ENCODE data around the gene APMAP.

The APMAP gene

DNA sequence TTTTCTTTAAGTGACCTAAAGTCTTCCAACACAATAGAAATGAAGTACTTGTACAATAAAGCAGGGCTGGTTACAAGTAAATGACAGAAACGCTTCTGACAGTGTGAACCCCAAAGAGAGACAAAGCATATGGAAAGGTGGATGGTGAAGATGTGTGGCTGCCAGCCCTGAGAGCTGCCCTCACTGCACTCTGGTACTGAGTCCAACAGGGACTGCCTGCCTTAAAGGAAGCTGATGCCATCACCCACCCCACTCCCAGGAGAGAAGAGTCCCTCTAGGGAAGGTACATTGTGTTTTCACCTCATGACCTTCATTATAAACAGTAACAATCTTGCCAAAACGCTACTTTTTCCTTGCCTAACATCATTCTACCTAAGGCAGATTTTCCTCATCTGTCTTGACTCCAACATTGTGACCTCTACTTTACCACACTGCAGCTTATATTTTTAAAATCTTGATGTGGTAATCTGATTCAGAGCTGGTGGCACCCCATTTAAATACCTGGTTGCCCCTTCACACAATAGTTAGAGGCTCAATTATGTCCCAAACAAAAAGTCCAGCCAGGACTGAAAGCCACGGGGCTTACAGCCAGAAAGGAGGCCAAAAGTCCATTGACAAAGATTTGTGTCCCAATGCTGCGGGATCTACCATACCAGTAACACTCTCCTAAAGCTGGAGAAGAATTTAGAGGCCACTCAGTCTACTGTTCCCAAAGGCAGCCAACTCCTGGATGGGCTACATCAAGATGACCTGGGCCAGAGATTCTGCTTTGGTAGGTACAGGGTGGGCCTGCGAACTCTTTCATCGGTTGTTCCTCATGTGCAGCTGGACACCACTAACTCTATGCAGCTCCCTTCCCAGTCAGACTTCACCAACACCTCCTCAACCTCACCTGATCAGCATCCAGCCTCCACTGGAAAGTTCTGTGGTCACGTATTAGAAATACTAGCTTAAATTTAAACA, 4.4 kb downstream of the APMAP start:
- Histone ChIP-seq H3K9me3 (ENCODE audit: control insufficient read depth, low read length) (no peaks in the 10 kb centered on the region), H3K27me3 (ENCODE audit: control insufficient read depth, insufficient read depth, low read length) (no peaks in the 10 kb centered on the region), H3K9ac (ENCODE audit: low read length) (no peak overlapping the region), H3K4me1 (ENCODE audit: control insufficient read depth, insufficient read depth, low read length) (peaks cover 11% of the 10 kb centered on the region), H3K4me3 (ENCODE audit: low read length) (no peak overlapping the region), H3K36me3 (ENCODE audit: control insufficient read depth, insufficient read depth, low read length) (no peaks in the 10 kb centered on the region)

DNA sequence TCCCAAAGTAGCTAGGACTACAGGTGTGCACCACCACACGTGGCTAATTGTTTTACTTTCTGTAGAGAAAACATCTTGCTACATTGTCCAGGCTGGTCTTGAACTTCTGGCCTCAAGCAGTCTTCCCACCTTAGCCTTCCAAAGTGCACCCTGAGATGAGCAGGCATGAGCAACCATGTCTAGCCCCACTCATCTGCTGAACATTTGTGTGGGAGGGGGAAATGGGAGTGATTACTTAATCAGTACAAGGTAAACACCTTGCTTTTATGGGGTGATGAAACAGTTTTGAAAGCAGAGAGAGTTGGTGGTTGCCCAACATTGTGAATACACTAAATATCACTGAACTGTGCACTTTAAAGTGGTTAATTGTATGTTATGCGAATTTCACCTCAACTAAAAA, 5.3 kb downstream of the APMAP start:
- Histone ChIP-seq H3K36me3 (ENCODE audit: control insufficient read depth, insufficient read depth, low read length) (no peaks in the 10 kb centered on the region), H3K4me1 (ENCODE audit: control insufficient read depth, insufficient read depth, low read length) (peaks cover 11% of the 10 kb centered on the region), H3K4me3 (ENCODE audit: low read length) (no peak overlapping the region), H3K9ac (ENCODE audit: low read length) (no peak overlapping the region), H3K9me3 (ENCODE audit: control insufficient read depth, low read length) (no peaks in the 10 kb centered on the region), H3K27me3 (ENCODE audit: control insufficient read depth, insufficient read depth, low read length) (no peaks in the 10 kb centered on the region)

DNA sequence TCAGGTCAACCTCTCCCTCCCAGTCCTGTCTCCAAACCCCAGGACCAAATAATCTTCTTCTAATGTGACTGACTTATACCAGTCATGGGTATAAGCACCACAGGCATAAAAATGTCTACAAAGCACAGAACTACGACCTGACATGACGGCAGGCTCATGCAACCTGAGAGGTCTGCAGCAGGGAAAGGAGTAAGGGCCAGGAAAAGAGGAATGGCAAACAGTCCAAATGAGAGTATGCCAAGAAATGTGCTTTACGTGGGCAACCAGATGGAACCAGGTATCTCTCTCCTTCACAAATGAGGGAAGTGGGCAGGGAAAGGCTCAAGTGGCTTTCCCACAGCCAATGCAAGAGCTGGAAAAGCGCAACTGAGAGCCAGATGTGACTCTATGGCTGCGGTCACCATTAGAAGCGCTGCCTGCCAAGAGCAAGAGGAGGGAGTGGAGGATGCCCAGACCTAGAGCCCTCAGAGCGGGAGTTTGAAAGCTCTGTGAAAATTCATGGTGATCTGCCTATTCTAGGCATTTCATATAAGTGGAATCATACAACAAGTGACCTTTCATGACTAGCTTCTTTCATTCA, 6.0 kb downstream of the APMAP start:
- H3K4me1 ChIP-seq (ENCODE audit: control insufficient read depth, insufficient read depth, low read length): peaks cover 8% of the 10 kb centered on the region
- no peak overlapping the region for H3K9ac ChIP-seq (ENCODE audit: low read length)
- H3K27me3 ChIP-seq (ENCODE audit: control insufficient read depth, insufficient read depth, low read length): no peaks in the 10 kb centered on the region

DNA sequence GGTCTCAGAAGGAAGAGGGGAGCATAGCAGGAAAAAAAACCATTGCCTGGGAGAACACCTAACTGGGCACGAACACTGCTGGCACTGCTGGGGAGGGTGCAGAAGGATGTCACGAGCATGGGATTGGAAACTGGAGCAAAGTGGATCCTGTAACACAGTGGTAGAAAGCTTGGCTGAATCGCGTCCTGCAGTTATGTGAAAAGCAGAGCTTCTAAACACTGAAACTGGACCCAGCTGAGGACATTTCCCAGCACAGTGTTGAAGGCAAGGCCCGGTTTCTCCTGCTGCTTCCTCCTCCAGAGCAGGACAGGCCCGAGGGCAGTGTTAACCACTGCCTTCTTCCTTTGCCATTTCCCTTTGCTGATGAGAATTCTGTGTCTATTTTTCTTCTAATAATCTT, 6.7 kb downstream of the APMAP start:
- no peak overlapping the region for H3K9ac ChIP-seq (ENCODE audit: low read length)
- H3K4me1 ChIP-seq (ENCODE audit: control insufficient read depth, insufficient read depth, low read length): peaks cover under 1% of the 10 kb centered on the region
- H3K27me3 ChIP-seq (ENCODE audit: control insufficient read depth, insufficient read depth, low read length): no peaks in the 10 kb centered on the region
- no peak overlapping the region for H3K4me3 ChIP-seq (ENCODE audit: low read length)
- no peaks in the 10 kb centered on the region for H3K36me3 ChIP-seq (ENCODE audit: control insufficient read depth, insufficient read depth, low read length)
- no peaks in the 10 kb centered on the region for H3K9me3 ChIP-seq (ENCODE audit: control insufficient read depth, low read length)

More for the DNA sequence above, 6.0 kb downstream of the APMAP start:
- no peaks in the 10 kb centered on the region for H3K36me3 ChIP-seq (ENCODE audit: control insufficient read depth, insufficient read depth, low read length)
- no peak overlapping the region for H3K4me3 ChIP-seq (ENCODE audit: low read length)
- H3K9me3 ChIP-seq (ENCODE audit: control insufficient read depth, low read length): no peaks in the 10 kb centered on the region

DNA sequence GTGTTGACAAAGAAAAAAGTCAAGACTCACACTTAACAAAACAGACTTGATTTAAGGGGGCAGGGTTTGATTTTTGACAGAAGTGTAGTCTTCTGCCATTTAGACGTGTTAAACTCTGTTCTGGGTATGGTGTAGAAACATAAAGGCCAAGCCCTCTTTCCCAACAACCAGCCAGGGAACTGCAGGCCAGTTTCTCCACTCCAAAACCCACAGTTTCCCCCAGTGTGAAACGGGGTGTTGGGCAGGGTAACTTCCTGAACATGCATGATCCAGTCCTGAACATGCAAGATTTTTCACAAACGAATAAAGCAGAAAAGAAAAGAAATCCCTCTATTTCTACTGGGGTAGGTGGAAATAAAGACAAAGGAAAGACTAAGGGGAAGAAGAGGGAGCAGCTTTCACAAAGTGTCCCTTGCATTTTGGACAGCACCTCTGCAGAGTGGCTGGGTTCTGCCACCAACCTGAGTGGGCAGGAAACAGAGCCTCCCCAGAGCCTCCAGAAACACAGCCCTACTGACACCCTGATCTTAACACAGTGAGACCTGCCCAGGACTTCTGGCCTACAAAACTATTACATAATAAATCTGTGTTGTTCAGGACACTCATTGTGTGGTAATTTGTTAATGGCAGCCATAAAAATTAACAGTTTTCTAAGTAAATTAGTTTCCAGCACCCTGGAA, 7.5 kb downstream of the APMAP start:
- peaks cover 5% of the 10 kb centered on the region for H3K36me3 ChIP-seq (ENCODE audit: control insufficient read depth, insufficient read depth, low read length)
- no peak overlapping the region for H3K4me3 ChIP-seq (ENCODE audit: low read length)
- no peak overlapping the region for H3K9ac ChIP-seq (ENCODE audit: low read length)
- no peaks in the 10 kb centered on the region for H3K4me1 ChIP-seq (ENCODE audit: control insufficient read depth, insufficient read depth, low read length)
- no peaks in the 10 kb centered on the region for H3K27me3 ChIP-seq (ENCODE audit: control insufficient read depth, insufficient read depth, low read length)
- H3K9me3 ChIP-seq (ENCODE audit: control insufficient read depth, low read length): no peaks in the 10 kb centered on the region

DNA sequence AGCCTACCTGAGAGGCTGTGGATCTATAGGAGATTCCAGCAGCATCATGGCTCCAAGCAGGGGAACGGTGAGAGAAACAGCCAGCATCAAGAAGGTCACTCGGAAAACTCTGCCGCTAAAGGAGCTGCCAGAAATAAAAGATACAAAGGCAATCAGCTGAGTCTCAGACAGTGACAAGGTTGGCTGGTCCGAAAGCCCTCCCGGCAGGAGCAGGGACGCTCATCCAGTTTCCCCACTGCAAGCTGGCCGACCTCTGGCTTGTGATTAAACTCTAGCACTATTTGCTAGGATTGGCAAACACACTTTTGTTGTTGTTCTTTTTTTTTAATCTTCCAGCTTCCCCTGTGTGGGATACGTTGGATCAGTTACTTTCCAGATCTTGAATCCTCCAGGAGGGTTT, 8.7 kb downstream of the APMAP start:
- Histone ChIP-seq H3K36me3 (ENCODE audit: control insufficient read depth, insufficient read depth, low read length) (peaks cover 9% of the 10 kb centered on the region), H3K4me3 (ENCODE audit: low read length) (no peak overlapping the region), H3K27me3 (ENCODE audit: control insufficient read depth, insufficient read depth, low read length) (no peaks in the 10 kb centered on the region), H3K9ac (ENCODE audit: low read length) (no peak overlapping the region), H3K9me3 (ENCODE audit: control insufficient read depth, low read length) (peaks cover 4% of the 10 kb centered on the region), H3K4me1 (ENCODE audit: control insufficient read depth, insufficient read depth, low read length) (no peaks in the 10 kb centered on the region)

DNA sequence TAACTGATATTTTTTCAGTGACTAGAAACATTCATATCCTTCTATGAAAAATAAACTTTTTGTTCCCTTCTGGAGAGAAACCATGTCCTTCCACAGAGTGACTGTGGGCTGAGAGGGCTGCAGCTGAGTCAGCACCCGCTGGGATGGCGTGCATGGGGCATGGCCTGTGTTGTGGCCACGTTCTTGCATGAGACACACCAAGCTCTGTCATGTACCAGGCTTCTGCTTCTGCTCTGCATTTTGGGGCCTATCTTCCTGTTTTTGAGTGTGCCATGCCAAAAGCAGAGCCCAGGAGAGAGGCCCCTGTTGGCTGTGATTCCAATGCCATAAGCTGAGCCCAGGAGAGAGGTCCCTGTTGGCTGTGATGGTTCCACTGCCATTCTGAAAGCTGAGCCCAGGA, 10.8 kb downstream of the APMAP start:
- Histone ChIP-seq H3K4me1 (ENCODE audit: control insufficient read depth, insufficient read depth, low read length) (no peaks in the 10 kb centered on the region), H3K9ac (ENCODE audit: low read length) (no peak overlapping the region), H3K27me3 (ENCODE audit: control insufficient read depth, insufficient read depth, low read length) (no peaks in the 10 kb centered on the region), H3K9me3 (ENCODE audit: control insufficient read depth, low read length) (peaks cover 4% of the 10 kb centered on the region), H3K4me3 (ENCODE audit: low read length) (no peak overlapping the region), H3K36me3 (ENCODE audit: control insufficient read depth, insufficient read depth, low read length) (peaks cover 9% of the 10 kb centered on the region)

DNA sequence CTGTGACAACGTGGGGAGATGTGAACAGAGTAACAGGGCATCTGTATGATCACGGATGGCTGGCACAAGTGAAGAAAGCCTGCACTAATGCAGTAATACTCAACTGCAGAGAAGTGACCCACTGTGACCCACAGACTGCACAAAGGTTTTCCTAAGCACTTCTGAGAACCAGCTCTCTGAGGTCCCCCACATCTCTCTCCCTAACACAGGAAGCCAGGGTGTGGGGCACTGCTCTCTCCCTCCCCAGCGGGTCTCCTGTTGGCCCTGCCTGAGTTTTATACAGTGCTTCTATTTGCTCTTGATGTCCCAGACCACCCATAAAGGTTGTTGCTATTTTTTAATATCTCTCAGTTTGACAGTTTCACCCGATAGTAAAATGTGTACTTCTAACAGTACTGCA, 11.3 kb downstream of the APMAP start:
- no peaks in the 10 kb centered on the region for H3K4me1 ChIP-seq (ENCODE audit: control insufficient read depth, insufficient read depth, low read length)
- H3K9ac ChIP-seq (ENCODE audit: low read length): no peak overlapping the region
- peaks cover 9% of the 10 kb centered on the region for H3K36me3 ChIP-seq (ENCODE audit: control insufficient read depth, insufficient read depth, low read length)

DNA sequence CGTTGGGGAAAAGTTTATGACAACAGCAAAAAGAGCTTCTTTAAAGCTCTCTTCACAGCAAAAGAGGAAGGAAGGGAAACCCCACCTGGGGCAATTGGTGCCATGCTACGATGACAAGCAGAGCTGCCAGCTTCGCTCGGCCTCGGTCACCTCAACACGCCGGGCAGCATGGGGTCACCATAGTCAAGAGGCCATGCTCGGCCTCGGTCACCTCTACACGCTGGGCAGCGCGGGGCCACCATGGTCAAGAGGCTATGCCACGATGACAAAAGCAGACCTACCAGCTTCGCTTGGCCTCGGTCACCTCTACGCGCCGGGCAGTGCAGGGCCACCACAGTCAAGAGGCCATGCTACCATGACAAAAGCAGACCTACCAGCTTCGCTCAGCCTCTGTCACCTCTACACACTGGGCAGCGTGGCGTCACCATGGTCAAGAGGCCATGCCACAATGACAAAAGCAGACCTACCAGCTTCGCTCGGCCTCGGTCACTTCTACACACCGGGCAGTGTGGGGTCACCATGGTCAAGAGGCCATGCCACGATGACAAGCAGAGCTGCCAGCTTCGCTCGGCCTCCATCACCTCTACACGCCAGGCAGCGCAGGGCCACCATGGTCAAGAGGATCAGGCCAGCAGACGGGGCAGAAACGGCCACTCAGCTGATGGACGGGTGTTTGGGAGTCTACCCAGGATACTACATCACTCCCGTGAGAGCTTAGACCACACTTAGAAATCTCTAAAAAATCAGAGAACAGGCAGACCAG, 12.1 kb downstream of the APMAP start:
- Histone ChIP-seq H3K36me3 (ENCODE audit: control insufficient read depth, insufficient read depth, low read length) (peaks cover 9% of the 10 kb centered on the region), H3K9me3 (ENCODE audit: control insufficient read depth, low read length) (peaks cover 4% of the 10 kb centered on the region), H3K9ac (ENCODE audit: low read length) (no peak overlapping the region), H3K4me1 (ENCODE audit: control insufficient read depth, insufficient read depth, low read length) (no peaks in the 10 kb centered on the region), H3K27me3 (ENCODE audit: control insufficient read depth, insufficient read depth, low read length) (no peaks in the 10 kb centered on the region), H3K4me3 (ENCODE audit: low read length) (no peak overlapping the region)

More for the DNA sequence above, 11.3 kb downstream of the APMAP start:
- Histone ChIP-seq H3K9me3 (ENCODE audit: control insufficient read depth, low read length) (peaks cover 4% of the 10 kb centered on the region), H3K27me3 (ENCODE audit: control insufficient read depth, insufficient read depth, low read length) (no peaks in the 10 kb centered on the region), H3K4me3 (ENCODE audit: low read length) (no peak overlapping the region)

DNA sequence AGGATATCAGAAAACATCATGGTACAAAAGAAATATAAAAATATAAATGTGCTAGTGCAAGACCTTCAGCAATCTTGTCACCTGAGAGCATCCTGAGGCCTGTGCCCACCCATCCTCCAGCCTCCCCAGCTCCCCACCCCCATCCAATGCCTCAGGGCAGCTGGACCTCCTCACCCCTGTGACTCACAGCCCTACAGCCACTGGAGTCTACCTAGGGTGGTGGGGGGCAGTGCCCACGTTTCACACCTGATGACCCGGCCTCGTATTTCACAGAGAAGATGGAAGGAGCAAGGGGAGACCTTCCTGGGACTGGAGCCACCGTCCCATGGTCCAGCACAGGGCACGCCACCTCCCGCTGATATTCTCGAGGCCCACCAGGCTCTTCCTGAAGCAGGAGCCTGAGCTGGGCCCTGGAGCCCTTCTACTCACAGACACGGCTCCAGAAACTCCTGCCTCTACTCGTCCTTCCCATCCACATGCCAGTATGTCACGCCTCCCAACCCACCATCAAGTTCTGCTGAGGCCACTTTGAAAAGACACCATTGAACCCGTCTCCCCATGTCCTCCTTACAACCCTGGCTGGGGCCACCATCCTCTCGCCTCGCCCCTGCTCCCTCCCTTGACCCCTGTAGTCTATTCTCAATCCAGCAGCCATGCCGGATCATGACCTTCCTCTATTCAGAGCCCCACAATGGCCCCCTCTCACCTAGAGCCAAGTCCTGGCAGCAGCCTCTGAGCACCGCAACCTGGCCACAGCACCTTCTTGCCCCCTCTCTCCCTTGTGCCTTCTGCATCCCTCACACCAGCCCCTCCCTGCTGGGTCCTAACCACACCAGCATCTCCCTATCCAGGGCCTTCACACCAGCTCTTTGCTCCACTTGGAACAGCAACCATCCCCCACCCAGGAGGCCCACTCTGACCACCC, 13.3 kb downstream of the APMAP start:
- Histone ChIP-seq H3K36me3 (ENCODE audit: control insufficient read depth, insufficient read depth, low read length) (peaks cover 9% of the 10 kb centered on the region), H3K27me3 (ENCODE audit: control insufficient read depth, insufficient read depth, low read length) (no peaks in the 10 kb centered on the region), H3K9ac (ENCODE audit: low read length) (no peak overlapping the region)

DNA sequence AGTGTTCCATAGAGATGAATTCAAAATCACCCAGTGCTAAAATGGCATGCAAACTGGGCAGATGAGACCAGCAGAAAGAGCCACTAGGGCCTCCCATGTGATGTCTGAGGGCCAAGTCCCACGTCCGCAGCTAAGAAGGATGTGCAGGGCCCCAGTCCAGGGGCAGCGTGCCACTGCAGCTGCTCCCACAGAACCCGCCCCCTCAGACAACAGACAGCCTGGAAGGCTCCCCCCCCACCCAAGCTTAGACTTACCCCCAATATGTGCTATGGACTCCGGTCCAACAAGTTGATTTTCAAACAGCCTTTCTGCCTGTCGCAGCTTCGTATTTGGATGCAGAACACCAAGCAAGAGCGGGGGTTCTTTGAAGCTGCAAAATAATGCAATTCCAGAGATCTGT, 14.0 kb downstream of the APMAP start:
- Histone ChIP-seq H3K27me3 (ENCODE audit: control insufficient read depth, insufficient read depth, low read length) (no peaks in the 10 kb centered on the region), H3K36me3 (ENCODE audit: control insufficient read depth, insufficient read depth, low read length) (peaks cover 9% of the 10 kb centered on the region), H3K9me3 (ENCODE audit: control insufficient read depth, low read length) (peaks cover 4% of the 10 kb centered on the region), H3K4me3 (ENCODE audit: low read length) (no peak overlapping the region), H3K4me1 (ENCODE audit: control insufficient read depth, insufficient read depth, low read length) (no peaks in the 10 kb centered on the region), H3K9ac (ENCODE audit: low read length) (no peak overlapping the region)

More for the DNA sequence above, 13.3 kb downstream of the APMAP start:
- Histone ChIP-seq H3K4me3 (ENCODE audit: low read length) (no peak overlapping the region), H3K9me3 (ENCODE audit: control insufficient read depth, low read length) (peaks cover 4% of the 10 kb centered on the region), H3K4me1 (ENCODE audit: control insufficient read depth, insufficient read depth, low read length) (no peaks in the 10 kb centered on the region)
